A549 (cell line): ENCODE data around the gene FLT3LG. TPM values are rescaled to one million over a fixed set of nuclear protein-coding genes. Genes with fewer than 3 reads are reported as not detected.

Source experiments
- ATAC-seq, 2 experiments: fragments of 200-7000 bp in 1 of 2; fragments of >200 bp in 1 of 2; cut with Nextera tagmentation in 1 of 2; cut with Tn5 transposase in 1 of 2; 3 replicates each; pipeline versions ENCODE4 v1.8.0 to v1.9.1; 2018 to 2020; ENCODE audit warnings: mild to moderate bottlenecking in 1 of 2, moderate library complexity in 1 of 2
- CTCF ChIA-PET: fragments of 300-600 bp; sonication (Branson Sonifier 250); formaldehyde crosslinking; extraction: SDS; loops from one replicate; lab custom pipeline; 2021; ENCODE audit warnings: antibody characterized with exemption, inconsistent platforms; lab: Yijun Ruan, JAX
- POLR2A ChIA-PET: fragments of 350-600 bp; formaldehyde crosslinking; extraction: SDS; loops from one replicate; lab custom pipeline; 2021; ENCODE audit warnings: antibody characterized with exemption, inconsistent platforms; lab: Yijun Ruan, JAX
- DNase-seq, 2 experiments: peaks; one replicate each; pipeline versions ENCODE4 v3.0.0 to v3.0.0-alpha.2; 2011 to 2016; ENCODE audit warnings: low read depth in 1 of 2, low spot score in 1 of 2
- FAIRE-seq: peaks from 2 replicates; lab custom pipeline; 2011; peaks lifted over from hg19 to GRCh38; lab: Jason Lieb, UNC
- H3K27ac ChIP-seq, 2 experiments: fragments of >200 bp; sonication (Bioruptor Twin); formaldehyde crosslinking; 3 replicates each; pipeline ENCODE4 v1.5.1; 2016 to 2017
- H3K4me1 ChIP-seq: fragments of >200 bp; sonication (Bioruptor Twin); formaldehyde crosslinking; 3 replicates; pipeline ENCODE4 v1.6.1; 2016
- H3K4me2 ChIP-seq: fragments of >200 bp; sonication (Bioruptor Twin); formaldehyde crosslinking; 3 replicates; pipeline ENCODE4 v1.6.1; 2016
- H3K4me3 ChIP-seq: fragments of >200 bp; sonication (Bioruptor Twin); formaldehyde crosslinking; 3 replicates; pipeline ENCODE4 v1.5.1; 2016
- H3K9me3 ChIP-seq: fragments of >200 bp; sonication (Bioruptor Twin); formaldehyde crosslinking; 3 replicates; pipeline ENCODE4 v1.6.1; 2016
- BHLHE40 ChIP-seq: IDR thresholded peaks from 2 replicates; pipeline ENCODE4 v1.6.1; 2012; ENCODE audit warnings: low read depth, low read length, inconsistent platforms
- CBX2 ChIP-seq: fragments of 200-600 bp; sonication (generic); IDR thresholded peaks from 2 replicates; pipeline ENCODE4 v1.6.1; 2016; ENCODE audit warnings: low read depth, mild to moderate bottlenecking, borderline replicate concordance
- CBX8 ChIP-seq: fragments of 200-600 bp; sonication (generic); IDR thresholded peaks from 2 replicates; pipeline ENCODE4 v1.6.1; 2016
- CHD2 ChIP-seq: fragments of 150-350 bp; IDR thresholded peaks from 2 replicates; pipeline ENCODE4 v1.6.1; 2014; ENCODE audit warnings: low read length; ENCODE audit not compliant: partially characterized antibody
- EHF ChIP-seq: fragments of 250-450 bp; sonication (Bioruptor Pico); IDR thresholded peaks from 2 replicates; pipeline ENCODE4 v1.5.0; 2020; ENCODE audit warnings: mild to moderate bottlenecking
- FOSB ChIP-seq: fragments of 250-450 bp; sonication (Bioruptor Pico); IDR thresholded peaks from 2 replicates; pipeline ENCODE4 v1.5.0; 2020; ENCODE audit warnings: mild to moderate bottlenecking, moderate library complexity
- FOSL2 ChIP-seq, 2 experiments: fragments of 450-650 bp in 1 of 2; fragments of >200 bp in 1 of 2; sonication (Bioruptor Twin) in 1 of 2; formaldehyde crosslinking; IDR thresholded peaks; 2 replicates each; pipeline versions ENCODE4 v1.5.0 to v1.6.1; 2016 to 2020; ENCODE audit warnings: mild to moderate bottlenecking in 1 of 2, moderate library complexity in 1 of 2
- GATA3 ChIP-seq: IDR thresholded peaks from 2 replicates; pipeline ENCODE4 v1.6.1; 2012; ENCODE audit warnings: borderline replicate concordance
- HDAC2 ChIP-seq: fragments of 200-600 bp; sonication (generic); IDR thresholded peaks from 2 replicates; pipeline ENCODE4 v1.6.1; 2016
- HEYL ChIP-seq: fragments of 250-450 bp; sonication (Bioruptor Pico); IDR thresholded peaks from 2 replicates; pipeline ENCODE4 v1.8.0; 2021; ENCODE audit warnings: mild to moderate bottlenecking, moderate library complexity
- HOXA7 ChIP-seq: fragments of 250-450 bp; sonication (Bioruptor Pico); IDR thresholded peaks from 2 replicates; pipeline ENCODE4 v1.5.0; 2020; ENCODE audit warnings: mild to moderate bottlenecking, moderate library complexity
- JUNB ChIP-seq: fragments of >200 bp; sonication (Bioruptor Twin); formaldehyde crosslinking; IDR thresholded peaks from 2 replicates; pipeline ENCODE4 v1.6.1; 2016
- KDM5A ChIP-seq: fragments of 200-600 bp; sonication (generic); IDR thresholded peaks from 2 replicates; pipeline ENCODE4 v1.6.1; 2016; ENCODE audit warnings: antibody characterized with exemption, mild to moderate bottlenecking
- MAFK ChIP-seq: fragments of 450-650 bp; IDR thresholded peaks from 2 replicates; pipeline ENCODE4 v1.6.1; 2014; ENCODE audit not compliant: partially characterized antibody
- NPAS2 ChIP-seq: fragments of 250-450 bp; sonication (Bioruptor Pico); IDR thresholded peaks from 2 replicates; pipeline ENCODE4 v1.8.0; 2022; ENCODE audit warnings: mild to moderate bottlenecking, moderate library complexity, borderline replicate concordance
- PHF8 ChIP-seq: fragments of 200-600 bp; sonication (generic); IDR thresholded peaks from 2 replicates; pipeline ENCODE4 v1.6.1; 2016; ENCODE audit warnings: low read depth, mild to moderate bottlenecking, antibody characterized with exemption, moderate library complexity, borderline replicate concordance
- POLR2AphosphoS2 ChIP-seq: conservative IDR thresholded peaks from 2 replicates; pipeline ENCODE4 v1.6.1; 2012; ENCODE audit warnings: low read length, improper control_type of control experiment, inconsistent platforms
- RAD21 ChIP-seq, 2 experiments: fragments of >200 bp in 1 of 2; sonication (Bioruptor Twin) in 1 of 2; formaldehyde crosslinking in 1 of 2; IDR thresholded peaks in 1 of 2; conservative IDR thresholded peaks in 1 of 2; 2 replicates in 1 of 2; 3 replicates in 1 of 2; pipeline ENCODE4 v1.6.1; 2012 to 2018; ENCODE audit warnings: inconsistent platforms in 1 of 2
- RARB ChIP-seq: fragments of 250-450 bp; sonication (Bioruptor Pico); IDR thresholded peaks from 2 replicates; pipeline ENCODE4 v1.8.0; 2021; ENCODE audit warnings: mild to moderate bottlenecking, moderate library complexity
- TFCP2L1 ChIP-seq: fragments of 250-450 bp; sonication (Bioruptor Pico); IDR thresholded peaks from 2 replicates; pipeline ENCODE4 v1.5.0; 2021; ENCODE audit warnings: mild to moderate bottlenecking
- ZSCAN20 ChIP-seq: fragments of 250-450 bp; sonication (Bioruptor Pico); IDR thresholded peaks from 2 replicates; pipeline ENCODE4 v1.8.0; 2022; ENCODE audit warnings: mild to moderate bottlenecking, moderate library complexity
- WGBS: methylation state at CpG from one replicate; pipeline ENCODE4 v1.1.6; 2017; ENCODE audit errors: missing lambda C conversion rate; 5-methylcytosine and 5-hydroxymethylcytosine counted together
- polyA plus RNA-seq, 4 experiments: library from polyadenylated mRNA; depleted of rRNA in 3 of 4; stranded (reverse); fragments of >200 nt; fragmentation: RNase III in 1 of 4; extraction: RNeasy Plus Mini Kit Qiagen cat#74134 plus additional on column Dnase treatment in 1 of 4; gene quantifications; 2 replicates in 3 of 4; 3 replicates in 1 of 4; pipeline ENCODE4 v1.2.3, GENCODE V29; 2011 to 2017
- TF ChIP-seq, protein P1 (sequence below): fragments of >200 bp; sonication (Bioruptor Twin); formaldehyde crosslinking; IDR thresholded peaks from 3 replicates; pipeline ENCODE4 v1.6.1; 2016
- TF ChIP-seq, protein P2 (sequence below): IDR thresholded peaks from 2 replicates; pipeline ENCODE4 v1.6.1; 2012
- TF ChIP-seq, protein P3 (sequence below): IDR thresholded peaks from 2 replicates; pipeline ENCODE4 v1.6.1; 2012; ENCODE audit warnings: low read depth, borderline replicate concordance
- TF ChIP-seq, protein P4 (sequence below): fragments of 250-450 bp; sonication (Bioruptor Pico); IDR thresholded peaks from 2 replicates; pipeline ENCODE4 v1.5.0; 2021; ENCODE audit warnings: mild to moderate bottlenecking, moderate library complexity, borderline replicate concordance
- TF ChIP-seq, protein P5 (sequence below): fragments of >200 bp; sonication (Bioruptor Twin); formaldehyde crosslinking; IDR thresholded peaks from 3 replicates; pipeline ENCODE4 v1.5.1; 2016
- TF ChIP-seq, protein P6 (sequence below): fragments of 450-650 bp; IDR thresholded peaks from 2 replicates; pipeline ENCODE4 v1.6.1; 2014; ENCODE audit warnings: antibody characterized with exemption

FLT3LG gene
- polyA plus RNA-seq, 2 of the 4 experiments (the other 2 are of a cell fraction), result 0.58 to 0.99 TPM

DNA sequence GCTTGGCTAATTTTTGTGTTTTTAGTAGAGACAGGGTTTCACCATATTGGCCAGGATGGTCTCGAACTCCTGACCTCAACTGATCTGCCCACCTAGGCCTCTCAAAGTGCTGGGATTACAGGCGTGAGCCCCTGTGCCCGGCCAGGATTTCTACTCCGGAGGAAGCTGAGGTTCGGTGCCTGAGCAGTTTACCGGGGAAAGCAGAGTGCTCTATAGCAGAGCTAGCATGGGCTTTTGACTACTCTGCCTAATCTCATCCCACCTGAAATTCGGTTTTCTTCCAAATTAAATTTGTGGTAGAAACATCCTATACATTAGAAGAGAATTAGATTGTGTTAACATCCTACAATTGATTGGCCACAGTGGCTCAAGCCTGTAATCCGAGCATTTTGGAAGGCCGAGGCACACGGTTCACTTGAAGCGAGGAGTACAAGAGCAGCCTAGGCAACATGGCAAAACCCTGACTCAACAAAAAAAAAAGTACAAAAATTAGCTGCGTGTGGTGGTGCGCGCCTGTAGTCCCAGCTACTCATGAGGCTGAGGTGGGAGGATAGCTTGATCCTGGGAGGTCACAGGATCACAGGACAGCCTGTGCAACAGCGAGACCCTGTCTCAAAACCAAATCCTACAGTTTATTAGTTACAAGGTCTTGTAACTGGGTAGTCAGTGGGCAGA, 15.0 kb downstream of the FLT3LG start:
- WGBS, result 4% methylated on average over 15 of the region's 15 CpGs
- Histone ChIP-seq H3K4me2 (peak overlapping the region; percentile 80), H3K4me1 (peaks cover 29% of the 10 kb centered on the region), H3K27ac (peak overlapping the region; percentile 94 to 95), H3K9me3 (no peaks in the 10 kb centered on the region), H3K4me3 (peak overlapping the region; percentile 71)
- TF ChIP-seq, protein P1, sequence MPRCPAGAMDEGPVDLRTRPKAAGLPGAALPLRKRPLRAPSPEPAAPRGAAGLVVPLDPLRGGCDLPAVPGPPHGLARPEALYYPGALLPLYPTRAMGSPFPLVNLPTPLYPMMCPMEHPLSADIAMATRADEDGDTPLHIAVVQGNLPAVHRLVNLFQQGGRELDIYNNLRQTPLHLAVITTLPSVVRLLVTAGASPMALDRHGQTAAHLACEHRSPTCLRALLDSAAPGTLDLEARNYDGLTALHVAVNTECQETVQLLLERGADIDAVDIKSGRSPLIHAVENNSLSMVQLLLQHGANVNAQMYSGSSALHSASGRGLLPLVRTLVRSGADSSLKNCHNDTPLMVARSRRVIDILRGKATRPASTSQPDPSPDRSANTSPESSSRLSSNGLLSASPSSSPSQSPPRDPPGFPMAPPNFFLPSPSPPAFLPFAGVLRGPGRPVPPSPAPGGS, result no peak
- TF ChIP-seq MAFK, result peak; percentile 95
- TF ChIP-seq, protein P2, sequence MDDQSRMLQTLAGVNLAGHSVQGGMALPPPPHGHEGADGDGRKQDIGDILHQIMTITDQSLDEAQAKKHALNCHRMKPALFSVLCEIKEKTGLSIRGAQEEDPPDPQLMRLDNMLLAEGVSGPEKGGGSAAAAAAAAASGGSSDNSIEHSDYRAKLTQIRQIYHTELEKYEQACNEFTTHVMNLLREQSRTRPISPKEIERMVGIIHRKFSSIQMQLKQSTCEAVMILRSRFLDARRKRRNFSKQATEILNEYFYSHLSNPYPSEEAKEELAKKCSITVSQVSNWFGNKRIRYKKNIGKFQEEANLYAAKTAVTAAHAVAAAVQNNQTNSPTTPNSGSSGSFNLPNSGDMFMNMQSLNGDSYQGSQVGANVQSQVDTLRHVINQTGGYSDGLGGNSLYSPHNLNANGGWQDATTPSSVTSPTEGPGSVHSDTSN, result no peak
- TF ChIP-seq, protein P3, sequence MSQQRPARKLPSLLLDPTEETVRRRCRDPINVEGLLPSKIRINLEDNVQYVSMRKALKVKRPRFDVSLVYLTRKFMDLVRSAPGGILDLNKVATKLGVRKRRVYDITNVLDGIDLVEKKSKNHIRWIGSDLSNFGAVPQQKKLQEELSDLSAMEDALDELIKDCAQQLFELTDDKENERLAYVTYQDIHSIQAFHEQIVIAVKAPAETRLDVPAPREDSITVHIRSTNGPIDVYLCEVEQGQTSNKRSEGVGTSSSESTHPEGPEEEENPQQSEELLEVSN, result peak; percentile 14; the same call in 1 of the 2 replicates
- TF ChIP-seq FOSL2 (IDR thresholded peaks at IDR 0.05), result no peak
- TF ChIP-seq FOSL2 (CRISPR knock-in tag; IDR thresholded peaks at IDR 0.05), result no peak
- TF ChIP-seq RARB (CRISPR knock-in tag), result no peak
- TF ChIP-seq NPAS2 (CRISPR knock-in tag), result no peak
- TF ChIP-seq, protein P4, sequence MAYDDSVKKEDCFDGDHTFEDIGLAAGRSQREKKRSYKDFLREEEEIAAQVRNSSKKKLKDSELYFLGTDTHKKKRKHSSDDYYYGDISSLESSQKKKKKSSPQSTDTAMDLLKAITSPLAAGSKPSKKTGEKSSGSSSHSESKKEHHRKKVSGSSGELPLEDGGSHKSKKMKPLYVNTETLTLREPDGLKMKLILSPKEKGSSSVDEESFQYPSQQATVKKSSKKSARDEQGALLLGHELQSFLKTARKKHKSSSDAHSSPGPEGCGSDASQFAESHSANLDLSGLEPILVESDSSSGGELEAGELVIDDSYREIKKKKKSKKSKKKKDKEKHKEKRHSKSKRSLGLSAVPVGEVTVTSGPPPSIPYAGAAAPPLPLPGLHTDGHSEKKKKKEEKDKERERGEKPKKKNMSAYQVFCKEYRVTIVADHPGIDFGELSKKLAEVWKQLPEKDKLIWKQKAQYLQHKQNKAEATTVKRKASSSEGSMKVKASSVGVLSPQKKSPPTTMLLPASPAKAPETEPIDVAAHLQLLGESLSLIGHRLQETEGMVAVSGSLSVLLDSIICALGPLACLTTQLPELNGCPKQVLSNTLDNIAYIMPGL (CRISPR knock-in tag), result no peak
- FAIRE-seq (no peak), ATAC-seq (no peak), DNase-seq (no peak)
- CTCF ChIA-PET, result interaction anchor here (0.6 to 2.4 kb wide), 5 partner anchors 10 to 189 kb away, joined by 3 to 11 read pairs (median 3); partner anchors contain the start of gene FLT3LG
- POLR2A ChIA-PET, result interaction anchor here (1.3 kb wide), 1 partner anchor 10 kb away, joined by 3 read pairs; no protein-coding TSS in a partner anchor

DNA sequence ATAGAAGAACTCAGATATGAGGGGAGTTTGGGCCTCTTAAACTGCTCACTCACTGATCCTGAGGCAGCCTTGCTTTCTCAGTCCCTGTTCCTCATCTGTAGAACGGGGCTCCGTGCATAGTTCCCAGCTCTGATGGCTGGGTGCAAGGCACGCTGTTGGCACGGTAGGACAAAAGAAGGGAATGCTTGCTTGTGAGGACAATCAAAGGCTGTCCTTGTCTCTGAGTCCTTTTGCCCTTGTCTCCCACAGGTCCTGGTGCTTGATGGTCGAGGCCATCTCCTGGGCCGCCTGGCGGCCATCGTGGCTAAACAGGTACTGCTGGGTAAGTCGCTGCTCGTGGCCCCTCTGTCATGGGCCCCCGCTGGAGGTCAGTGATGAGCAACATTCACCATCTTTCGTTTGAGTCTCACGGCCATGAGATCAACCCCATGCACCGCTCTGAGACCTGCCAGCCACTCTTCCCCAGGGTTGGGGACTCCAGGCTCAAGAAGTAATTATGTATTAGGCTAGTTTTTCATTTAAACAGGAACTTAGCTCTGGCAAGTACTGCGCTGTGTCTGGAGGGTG, 15.7 kb downstream of the FLT3LG start:
- ATAC-seq (peak in 1 of 2 experiments; percentile 9; a peak in 3 of 6 replicates), FAIRE-seq (no peak), DNase-seq (peak in 1 of 2 experiments; percentile 78)
- H3K27ac ChIP-seq, result peak overlapping the region; percentile 94 to 95
- ChIA-PET POLR2A (interaction anchor here (1.3 kb wide), 1 partner anchor 11 kb away, joined by 3 read pairs; no protein-coding TSS in a partner anchor), CTCF (interaction anchor here (0.5 to 2.4 kb wide), 4 partner anchors 11 to 189 kb away, joined by 3 to 11 read pairs (median 4); partner anchors contain the start of gene FLT3LG)
- peak overlapping the region; percentile 80 for H3K4me2 ChIP-seq
- 14% methylated on average over 15 of the region's 15 CpGs for WGBS
- peaks cover 29% of the 10 kb centered on the region for H3K4me1 ChIP-seq
- H3K4me3 ChIP-seq, result peak overlapping the region; percentile 71
- H3K9me3 ChIP-seq, result no peaks in the 10 kb centered on the region
- TF ChIP-seq CBX2 (no peak), MAFK (no peak), CBX8 (no peak), BHLHE40 (no peak), FOSL2 (IDR thresholded peaks at IDR 0.05) (no peak), FOSL2 (CRISPR knock-in tag; IDR thresholded peaks at IDR 0.05) (no peak), RAD21 (conservative IDR thresholded peaks at IDR 0.05 in 1 of 2, IDR thresholded peaks at IDR 0.05 in 1 of 2) (no peak), JUNB (no peak), HOXA7 (CRISPR knock-in tag) (peak; percentile 92), ZSCAN20 (CRISPR knock-in tag) (no peak), HEYL (CRISPR knock-in tag) (no peak), KDM5A (no peak), TFCP2L1 (0 out of 2 replicates have a peak, but pooled peaks have one; percentile 31), HDAC2 (no peak), CHD2 (no peak), GATA3 (0 out of 2 replicates have a peak, but pooled peaks have one; percentile 10), FOSB (peak; percentile 83; the same call in 1 of the 2 replicates), POLR2AphosphoS2 (peak; percentile 88; the same call in 1 of the 2 replicates), PHF8 (no peak), NPAS2 (CRISPR knock-in tag) (0 out of 2 replicates have a peak, but pooled peaks have one; percentile 25), EHF (CRISPR knock-in tag) (no peak)
- TF ChIP-seq, protein P5, sequence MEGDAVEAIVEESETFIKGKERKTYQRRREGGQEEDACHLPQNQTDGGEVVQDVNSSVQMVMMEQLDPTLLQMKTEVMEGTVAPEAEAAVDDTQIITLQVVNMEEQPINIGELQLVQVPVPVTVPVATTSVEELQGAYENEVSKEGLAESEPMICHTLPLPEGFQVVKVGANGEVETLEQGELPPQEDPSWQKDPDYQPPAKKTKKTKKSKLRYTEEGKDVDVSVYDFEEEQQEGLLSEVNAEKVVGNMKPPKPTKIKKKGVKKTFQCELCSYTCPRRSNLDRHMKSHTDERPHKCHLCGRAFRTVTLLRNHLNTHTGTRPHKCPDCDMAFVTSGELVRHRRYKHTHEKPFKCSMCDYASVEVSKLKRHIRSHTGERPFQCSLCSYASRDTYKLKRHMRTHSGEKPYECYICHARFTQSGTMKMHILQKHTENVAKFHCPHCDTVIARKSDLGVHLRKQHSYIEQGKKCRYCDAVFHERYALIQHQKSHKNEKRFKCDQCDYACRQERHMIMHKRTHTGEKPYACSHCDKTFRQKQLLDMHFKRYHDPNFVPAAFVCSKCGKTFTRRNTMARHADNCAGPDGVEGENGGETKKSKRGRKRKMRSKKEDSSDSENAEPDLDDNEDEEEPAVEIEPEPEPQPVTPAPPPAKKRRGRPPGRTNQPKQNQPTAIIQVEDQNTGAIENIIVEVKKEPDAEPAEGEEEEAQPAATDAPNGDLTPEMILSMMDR, result peak; percentile 29; the same call in 2 of the 3 replicates
- TF ChIP-seq, protein P6, sequence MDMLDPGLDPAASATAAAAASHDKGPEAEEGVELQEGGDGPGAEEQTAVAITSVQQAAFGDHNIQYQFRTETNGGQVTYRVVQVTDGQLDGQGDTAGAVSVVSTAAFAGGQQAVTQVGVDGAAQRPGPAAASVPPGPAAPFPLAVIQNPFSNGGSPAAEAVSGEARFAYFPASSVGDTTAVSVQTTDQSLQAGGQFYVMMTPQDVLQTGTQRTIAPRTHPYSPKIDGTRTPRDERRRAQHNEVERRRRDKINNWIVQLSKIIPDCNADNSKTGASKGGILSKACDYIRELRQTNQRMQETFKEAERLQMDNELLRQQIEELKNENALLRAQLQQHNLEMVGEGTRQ, result no peak
